Stimulated activated CD8-positive, alpha-beta memory T cell treated with anti-CD3 and anti-CD28 coated beads, Interleukin-12 subunit alpha, Interleukin-12 subunit beta, amount 100 ng/mL, for 1 hour (primary cell): ENCODE results near the gene RNF11.

Source experiments
- DNase-seq: peaks from one replicate; pipeline ENCODE4 v3.0.0-alpha.2; 2020; ENCODE audit warnings: low read depth

The RNF11 gene

DNA sequence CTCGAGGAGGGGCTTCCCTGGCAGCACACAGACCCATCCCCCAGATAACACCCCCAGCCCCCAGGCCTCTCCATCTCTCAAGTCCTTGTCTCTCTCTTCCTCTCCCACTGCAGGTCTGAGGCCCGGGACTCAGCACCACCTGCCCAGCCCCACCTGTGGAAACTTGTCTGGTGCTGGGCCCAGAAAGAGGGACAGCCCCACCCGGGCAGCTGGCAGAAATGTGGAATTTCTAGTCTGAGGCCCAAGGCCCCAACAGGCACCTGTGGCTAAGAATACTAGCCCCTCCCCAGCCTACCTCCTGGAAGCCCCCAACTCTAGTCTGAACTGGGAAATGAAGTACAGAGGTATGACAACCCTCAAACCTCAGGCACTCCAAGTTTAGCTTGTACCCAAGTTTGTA is 78.9 kb downstream of the RNF11 start:
- DNase-seq: no peak

DNA sequence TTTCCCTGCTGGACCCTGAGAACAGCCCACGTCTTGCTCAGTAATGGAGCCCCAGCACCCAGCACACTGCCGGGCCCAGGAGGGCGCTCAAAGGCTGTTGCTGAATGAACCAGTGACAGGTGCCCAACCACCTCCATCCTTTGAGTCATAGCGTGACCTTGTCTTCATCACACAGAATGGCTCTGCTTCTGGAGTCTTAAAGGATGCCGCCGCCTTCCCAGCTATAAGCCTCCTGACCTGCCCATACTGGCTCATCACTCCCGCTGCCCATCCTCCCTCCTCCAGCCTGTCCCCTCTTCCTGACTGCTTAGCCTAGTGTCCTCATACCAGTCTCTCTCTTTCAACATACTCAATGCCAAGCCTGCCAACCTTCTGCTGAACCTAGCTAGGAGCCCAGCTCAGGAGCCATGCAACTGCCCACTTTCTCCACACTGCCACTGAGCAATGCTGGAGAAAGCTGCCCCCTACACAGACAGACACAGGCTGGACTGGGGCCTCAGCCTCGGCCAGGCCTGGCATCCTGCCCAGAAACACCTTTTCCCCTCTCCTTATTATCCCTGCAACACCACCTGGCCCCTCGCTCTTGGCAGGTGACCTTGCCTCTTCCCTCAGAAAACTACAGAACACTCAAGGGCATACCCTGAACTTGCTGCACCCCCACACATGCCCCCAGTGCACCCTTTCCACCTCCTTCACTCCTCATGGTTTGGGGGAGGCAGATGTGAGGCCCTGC is 80.2 kb downstream of the RNF11 start:
- no peak for DNase-seq

DNA sequence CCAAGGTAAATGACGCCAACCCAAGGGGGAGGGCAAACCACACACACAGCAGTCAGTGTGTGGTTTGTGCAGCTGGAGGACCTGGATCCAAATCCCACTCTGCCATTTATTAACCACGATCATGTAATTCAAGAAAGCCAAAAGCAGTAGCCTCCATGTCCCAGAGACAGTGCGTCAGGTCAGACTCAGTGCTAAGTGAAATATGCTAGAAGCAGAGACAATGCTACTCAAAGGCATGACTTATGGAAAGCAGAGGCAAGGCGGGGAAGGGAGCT is 80.7 kb downstream of the RNF11 start:
- no peak for DNase-seq

- DNase-seq: no peak
Observed at GRCh38 chr1:51317798-51318197, 81.7 kb downstream of the RNF11 start.

- DNase-seq: no peak
Observed at GRCh38 chr1:51320967-51321923, 85.2 kb downstream of the RNF11 start.

DNA sequence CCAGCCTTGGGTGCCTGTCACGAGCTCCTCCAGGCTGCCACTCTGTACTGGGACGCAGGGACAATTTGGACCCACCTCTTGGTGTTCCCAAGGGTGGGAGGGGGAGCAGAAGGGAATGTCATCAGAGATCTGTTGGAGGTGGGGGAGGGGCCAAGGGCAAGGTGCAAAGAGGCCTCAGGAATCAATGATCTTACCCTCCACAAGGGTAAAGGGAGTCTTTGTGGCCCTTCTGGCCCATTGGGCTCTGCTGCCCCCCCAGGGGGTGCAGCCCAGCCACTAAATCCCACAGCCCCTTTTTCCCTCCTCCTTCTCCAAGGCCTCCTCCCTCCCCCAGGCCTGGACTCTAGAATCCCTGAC is 85.8 kb downstream of the RNF11 start:
- DNase-seq: no peak

- DNase-seq: no peak
Observed at GRCh38 chr1:51322417-51323101, 86.5 kb downstream of the RNF11 start.
